Gastroesophageal sphincter (tissue), 4 donors: Measurements from ENCODE around the gene ICOSLG. TPM values are rescaled to one million over a fixed set of nuclear protein-coding genes. Genes with fewer than 3 reads are reported as not detected.

Source experiments
- small RNA-seq, 4 donors: library from RNA; depleted of rRNA; stranded (forward); fragments of <200 nt; gene quantifications; one replicate each; pipeline ENCODE3, GENCODE V24; 2016
- total RNA-seq, 4 donors: library from RNA; depleted of rRNA; stranded (reverse); fragments of >200 nt; gene quantifications; one replicate each; pipeline ENCODE4 v1.1.0, GENCODE V29; 2016

ICOSLG gene
- total RNA-seq, 4 donors from 2014 or later = 0.40 to 1.9 (median 0.80) TPM

Small RNA genes lying within 50 kb of the gene (small RNA-seq; reads per million reads assigned to genes)
- 0 reads per million in 4 donors for gene AP001059.3

Other genes starting within 250 kb of the ICOSLG start
- gene TRAPPC10, start 228.6 kb downstream of the ICOSLG start, total RNA-seq = 10 to 100 TPM; 17.8 to 58.1 (median 32.4) TPM
- 1 to 10 TPM; 3.4 to 9.2 (median 6.1) TPM for gene PWP2, start 133.5 kb downstream of the ICOSLG start, total RNA-seq
- gene GATD3, start 107.3 kb downstream of the ICOSLG start, total RNA-seq = 10 to 100 TPM in 2 of 4 donors, 1 to 10 TPM in 2; 6.1 to 35.6 (median 9.5) TPM
- not detected for gene DNMT3L, start 21.0 kb upstream of the ICOSLG start, total RNA-seq
- gene AIRE, start 44.9 kb upstream of the ICOSLG start, total RNA-seq = not detected
- 100 to 1,000 TPM in 1 of 4 donors, 10 to 100 TPM in 3; 57.7 to 103 (median 72.1) TPM for gene PFKL, start 59.1 kb upstream of the ICOSLG start, total RNA-seq
- gene CFAP410, start 98.4 kb upstream of the ICOSLG start, total RNA-seq = 10 to 100 TPM; 26.2 to 35.0 (median 30.2) TPM
- gene TRPM2, start 112.7 kb upstream of the ICOSLG start, total RNA-seq = 1 to 10 TPM; 1.0 to 3.3 (median 3.1) TPM
- 1 to 10 TPM; 2.7 to 8.3 (median 6.7) TPM for gene LRRC3, start 214.6 kb upstream of the ICOSLG start, total RNA-seq